ENCODE measurements around the gene TNFAIP6.

Gene TNFAIP6

DNA sequence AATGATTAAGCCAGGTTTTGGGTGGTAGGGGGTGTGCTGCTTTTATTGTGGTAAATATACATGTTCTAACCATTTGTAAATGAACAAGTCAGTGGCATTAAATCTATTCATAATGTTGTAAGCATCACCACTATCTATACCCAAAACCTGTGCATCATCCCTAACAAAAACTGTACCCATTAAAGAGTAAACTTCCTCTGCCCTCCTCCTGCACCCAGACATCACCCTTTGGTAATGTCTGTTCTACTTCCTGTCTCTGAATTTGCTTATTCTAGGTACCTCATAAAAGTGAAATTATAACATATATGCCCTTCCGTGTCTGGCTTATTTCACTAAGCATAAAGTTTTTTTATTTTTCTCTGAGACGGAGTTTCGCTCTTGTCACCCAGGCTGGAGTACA lies 66.4 kb downstream of the TNFAIP6 start:
- DNase-seq, result no peak
